KMS-11 (cell line): ENCODE results near the gene XCL2.

Experiments
- H2AFZ ChIP-seq: fragments of 200-600 bp; sonication (generic); 2 replicates; pipeline ENCODE4 v1.6.1; 2016; ENCODE audit warnings: antibody characterized with exemption, mixed run types, low read depth
- H3K27ac ChIP-seq: fragments of 200-600 bp; sonication (generic); 2 replicates; pipeline ENCODE4 v1.6.1; 2016; ENCODE audit warnings: mild to moderate bottlenecking, mixed run types
- H3K27me3 ChIP-seq: fragments of 200-600 bp; sonication (generic); 2 replicates; pipeline ENCODE4 v1.6.1; 2017; ENCODE audit warnings: mild to moderate bottlenecking, low read depth, mixed run types, moderate library complexity; ENCODE audit not compliant: insufficient read depth
- H3K36me3 ChIP-seq: fragments of 200-600 bp; sonication (generic); 2 replicates; pipeline ENCODE4 v1.6.1; 2017; ENCODE audit warnings: mild to moderate bottlenecking, mixed run types; ENCODE audit not compliant: insufficient read depth
- H3K4me1 ChIP-seq: fragments of 200-600 bp; sonication (generic); 2 replicates; pipeline ENCODE4 v1.6.1; 2016; ENCODE audit warnings: mild to moderate bottlenecking, low read depth, mixed run types; ENCODE audit not compliant: poor library complexity, severe bottlenecking
- H3K4me2 ChIP-seq: fragments of 200-600 bp; sonication (generic); 2 replicates; pipeline ENCODE4 v1.7.0; 2016; ENCODE audit warnings: mild to moderate bottlenecking, mixed run types
- H3K4me3 ChIP-seq: fragments of 200-600 bp; sonication (generic); IDR thresholded peaks from 2 replicates; pipeline ENCODE4 v1.6.1; 2017; ENCODE audit warnings: low read depth, low read length, mixed read lengths; ENCODE audit not compliant: insufficient read depth
- H3K79me2 ChIP-seq: fragments of 200-600 bp; sonication (generic); 2 replicates; pipeline ENCODE4 v1.6.1; 2016; ENCODE audit warnings: low read depth, mixed run types; ENCODE audit not compliant: insufficient read depth
- H3K9ac ChIP-seq: fragments of 200-600 bp; sonication (generic); 2 replicates; pipeline ENCODE4 v1.6.1; 2016; ENCODE audit warnings: mild to moderate bottlenecking, mixed run types
- H4K20me1 ChIP-seq: fragments of 200-600 bp; sonication (generic); 2 replicates; pipeline ENCODE4 v1.6.1; 2016; ENCODE audit warnings: mild to moderate bottlenecking, mixed run types; ENCODE audit not compliant: insufficient read depth
- TF ChIP-seq, protein P1 (sequence below): fragments of 200-600 bp; sonication (generic); conservative IDR thresholded peaks from 2 replicates; pipeline ENCODE4 v1.6.1; 2017; ENCODE audit warnings: low read depth, mild to moderate bottlenecking, antibody characterized with exemption, low read length, moderate library complexity, mixed read lengths

Gene XCL2

DNA sequence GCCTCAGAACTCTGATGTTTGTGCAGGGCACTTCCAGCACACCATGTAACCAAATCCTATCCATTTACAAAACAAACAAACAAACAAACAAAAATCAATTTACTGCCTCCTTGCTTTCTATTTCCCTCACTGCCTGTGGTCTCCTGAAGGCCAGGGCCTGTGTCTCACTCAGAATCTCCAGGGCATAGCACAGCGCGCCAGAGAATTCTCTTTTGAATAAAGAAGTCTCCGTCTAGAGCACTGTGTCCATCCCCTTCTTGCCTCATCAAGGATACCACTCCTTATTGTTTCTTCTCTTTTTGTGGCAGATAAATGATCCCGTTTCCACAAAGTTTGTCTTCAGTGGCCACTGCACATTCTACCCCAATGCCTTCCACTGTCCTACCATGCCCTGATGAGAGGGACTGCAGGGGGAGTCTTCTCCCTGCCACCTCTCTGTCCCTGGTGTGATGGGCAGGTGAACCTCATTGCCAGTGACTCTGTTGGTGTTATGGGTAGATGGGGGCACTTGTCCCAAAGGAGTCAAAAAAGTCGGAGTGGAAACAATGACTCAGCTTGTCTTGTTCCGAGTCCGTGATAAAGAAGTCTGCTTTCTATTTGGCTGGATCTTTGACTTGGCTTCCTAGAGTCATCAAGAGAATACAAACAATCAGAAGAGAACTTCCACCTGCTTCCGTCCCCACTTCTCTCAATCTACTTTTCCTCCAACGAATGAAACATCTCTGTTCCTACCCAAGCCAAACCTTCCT is 30.0 kb downstream of the XCL2 start:
- Histone ChIP-seq H3K27me3 (no peaks in the 10 kb centered on the region), H3K4me1 (no peaks in the 10 kb centered on the region), H3K4me2 (no peak overlapping the region), H4K20me1 (no peaks in the 10 kb centered on the region), H3K27ac (no peak overlapping the region), H3K4me3 (no peak overlapping the region), H2AFZ (no peak overlapping the region), H3K9ac (no peak overlapping the region), H3K79me2 (no peaks in the 10 kb centered on the region), H3K36me3 (no peaks in the 10 kb centered on the region)
- TF ChIP-seq, protein P1, sequence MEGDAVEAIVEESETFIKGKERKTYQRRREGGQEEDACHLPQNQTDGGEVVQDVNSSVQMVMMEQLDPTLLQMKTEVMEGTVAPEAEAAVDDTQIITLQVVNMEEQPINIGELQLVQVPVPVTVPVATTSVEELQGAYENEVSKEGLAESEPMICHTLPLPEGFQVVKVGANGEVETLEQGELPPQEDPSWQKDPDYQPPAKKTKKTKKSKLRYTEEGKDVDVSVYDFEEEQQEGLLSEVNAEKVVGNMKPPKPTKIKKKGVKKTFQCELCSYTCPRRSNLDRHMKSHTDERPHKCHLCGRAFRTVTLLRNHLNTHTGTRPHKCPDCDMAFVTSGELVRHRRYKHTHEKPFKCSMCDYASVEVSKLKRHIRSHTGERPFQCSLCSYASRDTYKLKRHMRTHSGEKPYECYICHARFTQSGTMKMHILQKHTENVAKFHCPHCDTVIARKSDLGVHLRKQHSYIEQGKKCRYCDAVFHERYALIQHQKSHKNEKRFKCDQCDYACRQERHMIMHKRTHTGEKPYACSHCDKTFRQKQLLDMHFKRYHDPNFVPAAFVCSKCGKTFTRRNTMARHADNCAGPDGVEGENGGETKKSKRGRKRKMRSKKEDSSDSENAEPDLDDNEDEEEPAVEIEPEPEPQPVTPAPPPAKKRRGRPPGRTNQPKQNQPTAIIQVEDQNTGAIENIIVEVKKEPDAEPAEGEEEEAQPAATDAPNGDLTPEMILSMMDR, result no peak

DNA sequence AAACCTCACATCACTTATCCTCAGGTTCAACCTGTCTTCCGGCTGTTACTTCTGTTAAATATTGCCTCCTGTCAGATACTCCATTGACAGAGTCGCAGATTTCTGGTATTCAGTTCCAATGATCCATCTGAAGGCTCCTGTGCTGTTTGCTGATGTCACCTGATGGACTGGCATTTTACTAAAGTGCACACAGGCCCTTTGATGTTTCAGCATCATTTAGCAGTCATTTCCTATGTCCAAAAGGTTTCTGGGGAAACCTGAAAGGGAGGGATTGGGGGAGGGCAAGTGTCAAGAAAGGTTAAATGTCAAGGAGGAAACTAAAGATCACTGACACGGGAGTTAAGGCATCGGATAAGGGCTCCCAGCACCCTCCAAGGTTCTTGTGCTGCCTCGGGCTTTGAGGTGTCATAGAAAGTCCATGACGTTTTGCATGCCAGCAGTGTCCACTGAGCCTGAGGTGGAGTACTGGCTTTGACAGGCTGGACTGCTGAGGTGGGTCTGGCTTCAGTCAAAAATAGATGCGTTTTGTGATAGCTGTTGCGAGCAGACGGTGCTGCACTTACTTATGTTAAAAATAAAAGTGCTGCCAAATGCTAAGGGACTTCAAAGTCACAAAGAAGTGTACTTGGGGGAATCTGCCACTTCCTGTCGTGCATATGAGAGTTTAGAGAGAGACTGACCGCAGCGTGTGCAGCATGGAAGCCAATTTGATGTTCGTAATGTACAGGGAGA is 30.8 kb downstream of the XCL2 start:
- TF ChIP-seq, protein P1, result no peak
- no peak overlapping the region for H3K4me3 ChIP-seq
- H3K79me2 ChIP-seq, result no peaks in the 10 kb centered on the region
- no peak overlapping the region for H3K27ac ChIP-seq
- no peak overlapping the region for H3K4me2 ChIP-seq
- H3K36me3 ChIP-seq, result no peaks in the 10 kb centered on the region
- H3K4me1 ChIP-seq, result no peaks in the 10 kb centered on the region
- H3K27me3 ChIP-seq, result no peaks in the 10 kb centered on the region
- no peak overlapping the region for H3K9ac ChIP-seq
- no peaks in the 10 kb centered on the region for H4K20me1 ChIP-seq
- H2AFZ ChIP-seq, result no peak overlapping the region

- no peak overlapping the region for H2AFZ ChIP-seq
- H3K4me1 ChIP-seq, result no peaks in the 10 kb centered on the region
- H3K79me2 ChIP-seq, result no peaks in the 10 kb centered on the region
- no peaks in the 10 kb centered on the region for H3K27me3 ChIP-seq
- TF ChIP-seq, protein P1, result no peak
- H3K4me3 ChIP-seq, result no peak overlapping the region
- no peaks in the 10 kb centered on the region for H4K20me1 ChIP-seq
- no peak overlapping the region for H3K4me2 ChIP-seq
- H3K9ac ChIP-seq, result no peak overlapping the region
- H3K27ac ChIP-seq, result no peak overlapping the region
- H3K36me3 ChIP-seq, result no peaks in the 10 kb centered on the region
Measured at GRCh38 chr1:168509875-168510791, 33.7 kb downstream of the XCL2 start.

DNA sequence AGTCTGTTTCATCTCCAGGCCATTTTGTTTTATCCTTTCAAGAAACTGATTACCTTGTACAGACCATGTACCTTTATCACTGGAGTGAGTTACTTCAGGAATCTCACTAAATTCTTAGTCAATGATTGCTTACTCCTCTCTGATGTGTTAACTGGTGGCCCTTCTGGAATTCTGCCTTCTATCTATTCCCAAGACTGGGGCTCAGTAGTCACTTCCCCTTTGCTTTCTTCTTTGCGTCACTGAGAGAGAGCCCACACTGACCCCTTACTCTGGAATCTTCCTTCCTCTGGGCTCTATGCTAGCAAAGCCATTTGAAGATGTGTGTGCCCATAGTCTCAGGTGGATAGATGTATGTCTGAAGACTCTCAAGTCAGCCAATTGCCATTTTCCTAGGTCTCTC is 34.6 kb downstream of the XCL2 start:
- H3K4me3 ChIP-seq, result no peak overlapping the region
- H3K4me2 ChIP-seq, result no peak overlapping the region
- no peaks in the 10 kb centered on the region for H3K4me1 ChIP-seq
- no peak overlapping the region for H3K9ac ChIP-seq
- no peak overlapping the region for H2AFZ ChIP-seq
- no peaks in the 10 kb centered on the region for H3K79me2 ChIP-seq
- no peaks in the 10 kb centered on the region for H3K36me3 ChIP-seq
- H4K20me1 ChIP-seq, result no peaks in the 10 kb centered on the region
- no peaks in the 10 kb centered on the region for H3K27me3 ChIP-seq
- TF ChIP-seq, protein P1, result no peak
- H3K27ac ChIP-seq, result no peak overlapping the region
